AG10803 (cell line): ENCODE data around the gene GSAP.

ENCODE experiments used
- DNase-seq: peaks from one replicate; pipeline ENCODE4 v3.0.0; 2010; ENCODE audit warnings: low read depth
- H3K4me3 ChIP-seq: 2 replicates; pipeline ENCODE4 v1.5.1; 2011; ENCODE audit warnings: mild to moderate bottlenecking, low read length, control low read depth
- TF ChIP-seq, protein P1 (sequence below): conservative IDR thresholded peaks from 2 replicates; pipeline ENCODE4 v1.5.1; 2011; ENCODE audit warnings: mild to moderate bottlenecking, low read length, control low read depth, inconsistent platforms

GSAP gene

GRCh38 chr7:77321300-77321699 lies 94.8 kb downstream of the GSAP start:
- DNase-seq, result peak; percentile 80
- no peak overlapping the region for H3K4me3 ChIP-seq
- TF ChIP-seq, protein P1, sequence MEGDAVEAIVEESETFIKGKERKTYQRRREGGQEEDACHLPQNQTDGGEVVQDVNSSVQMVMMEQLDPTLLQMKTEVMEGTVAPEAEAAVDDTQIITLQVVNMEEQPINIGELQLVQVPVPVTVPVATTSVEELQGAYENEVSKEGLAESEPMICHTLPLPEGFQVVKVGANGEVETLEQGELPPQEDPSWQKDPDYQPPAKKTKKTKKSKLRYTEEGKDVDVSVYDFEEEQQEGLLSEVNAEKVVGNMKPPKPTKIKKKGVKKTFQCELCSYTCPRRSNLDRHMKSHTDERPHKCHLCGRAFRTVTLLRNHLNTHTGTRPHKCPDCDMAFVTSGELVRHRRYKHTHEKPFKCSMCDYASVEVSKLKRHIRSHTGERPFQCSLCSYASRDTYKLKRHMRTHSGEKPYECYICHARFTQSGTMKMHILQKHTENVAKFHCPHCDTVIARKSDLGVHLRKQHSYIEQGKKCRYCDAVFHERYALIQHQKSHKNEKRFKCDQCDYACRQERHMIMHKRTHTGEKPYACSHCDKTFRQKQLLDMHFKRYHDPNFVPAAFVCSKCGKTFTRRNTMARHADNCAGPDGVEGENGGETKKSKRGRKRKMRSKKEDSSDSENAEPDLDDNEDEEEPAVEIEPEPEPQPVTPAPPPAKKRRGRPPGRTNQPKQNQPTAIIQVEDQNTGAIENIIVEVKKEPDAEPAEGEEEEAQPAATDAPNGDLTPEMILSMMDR, result no peak

GRCh38 chr7:77320714-77321113 lies 95.4 kb downstream of the GSAP start:
- H3K4me3 ChIP-seq, result no peak overlapping the region
- TF ChIP-seq, protein P1, result no peak
- DNase-seq, result no peak

GRCh38 chr7:77320137-77320536 lies 96.0 kb downstream of the GSAP start:
- DNase-seq, result no peak
- no peak overlapping the region for H3K4me3 ChIP-seq
- TF ChIP-seq, protein P1, result no peak

- TF ChIP-seq, protein P1, result no peak
- no peak overlapping the region for H3K4me3 ChIP-seq
- no peak for DNase-seq
Measured at GRCh38 chr7:77318019-77318418, 98.1 kb downstream of the GSAP start.

DNA sequence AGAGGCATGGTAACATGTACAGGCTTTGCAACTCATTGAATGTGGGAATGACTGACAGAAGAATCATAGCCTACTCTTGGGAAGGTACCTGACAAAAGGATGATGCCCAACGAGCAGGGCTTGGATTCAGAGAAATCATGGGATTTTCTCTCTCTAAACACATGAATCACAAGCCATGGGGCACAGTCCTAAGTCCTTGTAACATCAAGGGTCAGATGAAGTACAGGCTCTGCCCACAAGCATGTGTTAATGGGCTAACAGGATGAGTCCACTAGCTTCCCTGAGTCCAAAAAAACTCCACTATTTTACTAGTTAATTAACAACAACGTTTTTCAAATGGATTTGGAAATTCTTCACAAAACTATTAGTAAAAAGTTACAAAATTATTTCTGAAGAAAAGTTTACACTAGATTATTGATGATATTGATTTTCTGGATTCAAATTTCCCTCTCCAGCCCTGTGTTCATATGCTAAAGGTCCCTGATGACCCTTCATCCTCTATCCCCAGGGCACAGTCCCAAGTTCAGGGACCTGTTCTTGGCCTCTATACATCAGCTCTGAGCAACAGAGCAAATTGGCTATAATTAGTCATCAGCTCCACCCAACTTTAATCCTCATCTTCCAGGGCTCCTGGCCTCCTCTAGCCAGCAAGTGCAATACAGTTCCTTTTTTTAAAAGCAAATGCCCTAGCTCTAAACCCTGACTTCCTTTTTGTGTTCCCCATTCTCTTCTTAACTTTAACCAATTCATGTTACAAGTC lies 99.8 kb downstream of the GSAP start:
- no peak overlapping the region for H3K4me3 ChIP-seq
- TF ChIP-seq, protein P1, result no peak
- peak; percentile 25 for DNase-seq

GRCh38 chr7:77315182-77315591 lies 101.0 kb downstream of the GSAP start:
- DNase-seq, result peak; percentile 64
- no peak overlapping the region for H3K4me3 ChIP-seq
- TF ChIP-seq, protein P1, result no peak

DNA sequence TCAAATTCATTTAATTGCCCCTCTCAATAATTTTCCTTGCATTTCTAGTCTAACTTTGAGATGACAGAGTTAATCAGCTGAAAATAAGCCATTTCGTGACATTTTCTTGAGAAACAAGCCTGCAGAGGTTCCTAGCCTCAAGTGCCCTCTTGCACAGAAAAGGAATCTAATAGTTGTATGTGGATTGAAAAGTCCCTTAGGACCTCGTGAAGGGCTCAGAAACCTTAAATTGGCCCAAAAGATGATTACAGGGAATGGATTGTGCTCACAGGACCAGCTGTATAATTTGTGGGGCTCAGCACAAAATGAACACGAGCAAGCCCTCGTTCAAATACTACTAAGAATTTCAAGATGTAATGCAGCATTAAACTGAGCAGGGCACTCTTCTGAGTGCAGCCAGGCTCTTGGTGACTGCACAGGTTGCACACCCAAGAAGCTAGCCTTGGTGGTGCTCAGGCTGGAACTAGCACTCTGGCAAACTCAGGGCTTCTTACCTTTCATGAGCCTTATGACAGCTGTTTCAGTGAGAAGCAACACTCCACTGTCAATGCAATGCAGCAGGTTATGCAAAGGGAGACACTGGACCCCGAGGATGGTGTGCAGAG lies 102.2 kb downstream of the GSAP start:
- TF ChIP-seq, protein P1, result no peak
- DNase-seq, result no peak
- H3K4me3 ChIP-seq, result no peak overlapping the region
